Measurements from ENCODE around the gene UGT3A1.
"Not testable (repeated sequence)": the region's sequence is repeated elsewhere in the genome, so short reads cannot be mapped to it uniquely, and the experiment has no call there.

Gene UGT3A1

GRCh38 chr5:36028816-36029465 is 37.8 kb upstream of the UGT3A1 start:
- TF ChIP-seq, protein P1, sequence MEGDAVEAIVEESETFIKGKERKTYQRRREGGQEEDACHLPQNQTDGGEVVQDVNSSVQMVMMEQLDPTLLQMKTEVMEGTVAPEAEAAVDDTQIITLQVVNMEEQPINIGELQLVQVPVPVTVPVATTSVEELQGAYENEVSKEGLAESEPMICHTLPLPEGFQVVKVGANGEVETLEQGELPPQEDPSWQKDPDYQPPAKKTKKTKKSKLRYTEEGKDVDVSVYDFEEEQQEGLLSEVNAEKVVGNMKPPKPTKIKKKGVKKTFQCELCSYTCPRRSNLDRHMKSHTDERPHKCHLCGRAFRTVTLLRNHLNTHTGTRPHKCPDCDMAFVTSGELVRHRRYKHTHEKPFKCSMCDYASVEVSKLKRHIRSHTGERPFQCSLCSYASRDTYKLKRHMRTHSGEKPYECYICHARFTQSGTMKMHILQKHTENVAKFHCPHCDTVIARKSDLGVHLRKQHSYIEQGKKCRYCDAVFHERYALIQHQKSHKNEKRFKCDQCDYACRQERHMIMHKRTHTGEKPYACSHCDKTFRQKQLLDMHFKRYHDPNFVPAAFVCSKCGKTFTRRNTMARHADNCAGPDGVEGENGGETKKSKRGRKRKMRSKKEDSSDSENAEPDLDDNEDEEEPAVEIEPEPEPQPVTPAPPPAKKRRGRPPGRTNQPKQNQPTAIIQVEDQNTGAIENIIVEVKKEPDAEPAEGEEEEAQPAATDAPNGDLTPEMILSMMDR (IDR thresholded peaks at IDR 0.05; ENCODE audit: low read depth, low read length): no peak

DNA sequence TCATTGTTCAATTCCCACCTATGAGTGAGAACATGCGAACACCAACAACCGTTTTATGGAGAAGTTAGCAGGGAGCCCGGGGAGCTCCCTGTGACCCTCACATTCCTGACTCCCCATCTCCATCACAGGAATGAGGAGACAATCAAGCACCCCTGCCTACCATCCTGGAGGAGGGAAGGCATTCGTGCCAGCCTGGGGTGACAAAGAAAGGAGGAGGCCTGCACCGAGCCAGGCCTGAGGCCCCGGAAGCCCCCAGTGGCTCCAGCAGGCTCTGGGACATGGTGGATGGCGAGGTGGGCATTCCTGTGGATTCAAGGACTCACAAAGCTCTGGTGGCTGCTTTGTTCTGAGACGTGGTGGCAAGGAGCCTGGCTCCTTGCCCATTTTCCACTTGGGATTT is 36.5 kb upstream of the UGT3A1 start:
- no peak overlapping the region for H3K4me3 ChIP-seq (ENCODE audit: low read depth, low read length)
- TF ChIP-seq, protein P1 (IDR thresholded peaks at IDR 0.05; ENCODE audit: low read depth, low read length): no peak

More at GRCh38 chr5:36028816-36029465, 37.8 kb upstream of the UGT3A1 start:
- no peak overlapping the region for H3K4me3 ChIP-seq (ENCODE audit: low read depth, low read length)

- no peak overlapping the region for H3K4me3 ChIP-seq (ENCODE audit: low read depth, low read length)
- TF ChIP-seq, protein P1 (IDR thresholded peaks at IDR 0.05; ENCODE audit: low read depth, low read length): no peak
Measured at GRCh38 chr5:36026706-36027465, 35.7 kb upstream of the UGT3A1 start.

GRCh38 chr5:36022246-36022645 is 31.1 kb upstream of the UGT3A1 start:
- not testable (repeated sequence) for H3K4me3 ChIP-seq (ENCODE audit: low read depth, low read length)

- not testable (repeated sequence) for H3K4me3 ChIP-seq (ENCODE audit: low read depth, low read length)
Measured at GRCh38 chr5:36019584-36019983, 28.4 kb upstream of the UGT3A1 start.

GRCh38 chr5:36017622-36018021 is 26.4 kb upstream of the UGT3A1 start:
- H3K4me3 ChIP-seq (ENCODE audit: low read depth, low read length): no peak overlapping the region
- TF ChIP-seq, protein P1 (IDR thresholded peaks at IDR 0.05; ENCODE audit: low read depth, low read length): no peak

DNA sequence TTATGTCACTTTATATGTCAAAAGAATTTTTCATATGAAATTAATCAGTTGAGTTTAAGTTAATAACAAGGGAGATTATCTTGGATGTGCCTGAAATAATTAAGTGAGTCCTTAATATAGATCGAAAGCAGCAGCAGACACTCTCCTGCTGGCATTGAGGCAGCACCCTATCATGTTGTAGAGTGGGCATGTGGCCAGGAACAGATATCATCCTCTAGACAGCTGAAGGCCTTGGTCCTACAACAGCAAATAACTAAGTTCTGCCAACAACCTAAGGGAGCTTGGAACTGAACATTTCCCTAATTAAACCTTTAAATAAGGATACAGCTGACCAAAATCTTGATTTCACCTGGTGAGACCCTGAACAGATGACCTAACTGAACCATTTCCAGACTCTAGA is 25.8 kb upstream of the UGT3A1 start:
- TF ChIP-seq, protein P1 (IDR thresholded peaks at IDR 0.05; ENCODE audit: low read depth, low read length): no peak
- H3K4me3 ChIP-seq (ENCODE audit: low read depth, low read length): no peak overlapping the region

DNA sequence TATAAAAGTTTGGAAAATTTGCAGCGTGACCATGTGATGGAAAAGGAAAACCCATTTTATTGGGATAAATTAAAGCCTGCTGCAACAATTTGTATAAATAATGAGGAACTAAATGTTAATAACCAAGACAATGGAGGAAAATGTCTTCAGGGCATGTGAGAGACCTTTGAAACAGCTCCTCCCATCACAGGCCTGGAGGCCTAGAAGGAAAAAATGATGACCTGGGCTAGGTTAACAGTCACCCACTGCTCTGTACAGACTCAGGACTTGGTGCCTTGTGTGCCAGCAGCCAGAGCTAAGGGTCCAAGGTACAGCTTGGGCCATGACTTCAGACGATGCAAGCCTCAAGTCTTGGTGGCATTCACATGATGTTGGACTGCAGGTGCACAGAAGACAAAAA is 22.0 kb upstream of the UGT3A1 start:
- H3K4me3 ChIP-seq (ENCODE audit: low read depth, low read length): no peak overlapping the region
- TF ChIP-seq, protein P1 (IDR thresholded peaks at IDR 0.05; ENCODE audit: low read depth, low read length): no peak

Measured in WI38 (cell line).